ENCODE results near the gene FZR1. TPM values are rescaled to one million over a fixed set of nuclear protein-coding genes. Genes with fewer than 3 reads are reported as not detected.

The FZR1 gene
- total and polyA plus RNA-seq, 2 of the 13 experiments (the other 11 are each of a cell fraction or from before 2014, with no cell fraction given): 29.0 to 30.8 TPM

GRCh38 chr19:3557461-3558248, 51.5 kb downstream of the FZR1 start, which contains the start of gene MFSD12 (continued):
- peak; percentile 47; the same call in 1 of the 2 replicates for TF ChIP-seq POGK (CRISPR knock-in tag; conservative IDR thresholded peaks at IDR 0.05)
- TF ChIP-seq ZBTB21 (CRISPR knock-in tag; IDR thresholded peaks at IDR 0.05): no peak
- no peak for TF ChIP-seq CENPBD1 (CRISPR knock-in tag; IDR thresholded peaks at IDR 0.05; ENCODE audit: borderline replicate concordance, low read depth)
- no peak for TF ChIP-seq ZBTB8A (CRISPR knock-in tag; IDR thresholded peaks at IDR 0.05; ENCODE audit: borderline replicate concordance, low read depth)
- TF ChIP-seq ZNF235 (CRISPR knock-in tag; IDR thresholded peaks at IDR 0.05; ENCODE audit: borderline replicate concordance): no peak
- no peak for TF ChIP-seq CENPT (CRISPR knock-in tag; IDR thresholded peaks at IDR 0.05; ENCODE audit: low read depth)
- no peak for TF ChIP-seq ZBTB20 (CRISPR knock-in tag; IDR thresholded peaks at IDR 0.05; ENCODE audit: borderline replicate concordance, low read depth)
- TF ChIP-seq TFE3 (CRISPR knock-in tag; IDR thresholded peaks at IDR 0.05): no peak; the same call in 1 of the 2 replicates
- TF ChIP-seq CBX5 (CRISPR knock-in tag; IDR thresholded peaks at IDR 0.05; ENCODE audit: borderline replicate concordance): no peak
- no peak for TF ChIP-seq HINFP (CRISPR knock-in tag; IDR thresholded peaks at IDR 0.05; ENCODE audit: low read depth)
- TF ChIP-seq ZNF775 (CRISPR knock-in tag; IDR thresholded peaks at IDR 0.05; ENCODE audit: borderline replicate concordance): no peak
- no peak for TF ChIP-seq ZNF414 (CRISPR knock-in tag; IDR thresholded peaks at IDR 0.05)
- TF ChIP-seq HNRNPK (IDR thresholded peaks at IDR 0.05; ENCODE audit: low read depth, low read length, poor library complexity, severe bottlenecking): peak; percentile 39
- no peak for TF ChIP-seq AKAP8 (CRISPR knock-in tag; IDR thresholded peaks at IDR 0.05)
- TF ChIP-seq IRF1 (CRISPR knock-in tag; IDR thresholded peaks at IDR 0.05; ENCODE audit: low read depth): no peak
- no peak for TF ChIP-seq MBD4 (IDR thresholded peaks at IDR 0.05; ENCODE audit: borderline replicate concordance, low read length)

Data from HepG2 (cell line).